Renal cortex interstitium (tissue), 11 donors: Measurements from ENCODE around the gene GJD4. TPM values are rescaled to one million over a fixed set of nuclear protein-coding genes. Genes with fewer than 3 reads are reported as not detected.

ENCODE experiments used
- DNase-seq, 11 donors: peaks; one replicate each; pipeline ENCODE4 v3.0.0-alpha.2; 2013; ENCODE audit warnings: low read depth in 9 of 11, low spot score in 4 of 11; ENCODE audit errors: extremely low read depth in 1 of 11
- polyA plus RNA-seq, 3 donors: library from polyadenylated mRNA; unstranded; fragments of 120-200 nt; gene quantifications; one replicate each; pipeline ENCODE4 v1.2.1, GENCODE V29; 2013; ENCODE audit not compliant: insufficient read length in 3 of 3

The GJD4 gene
- polyA plus RNA-seq, 3 donors, result 0.14 to 0.26 (median 0.17) TPM

DNA sequence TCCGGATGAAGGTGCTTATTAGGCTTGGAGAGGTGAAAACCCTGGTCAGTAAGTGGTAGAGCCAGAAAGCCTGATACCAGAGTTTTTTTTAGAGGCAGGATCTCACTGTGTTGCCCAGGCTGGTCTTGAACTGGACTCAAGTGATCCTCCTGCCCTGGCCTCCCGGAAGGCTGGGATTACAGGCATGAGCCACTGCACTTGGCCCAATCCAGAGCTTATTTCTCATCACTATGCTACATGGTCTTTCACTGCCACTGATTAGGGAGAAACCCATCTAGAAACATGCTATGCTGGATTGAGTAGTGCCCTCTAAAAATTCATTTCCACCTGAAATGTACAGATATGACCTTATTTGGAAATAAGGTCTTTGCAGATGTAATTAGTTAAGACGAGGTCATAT, 28.4 kb upstream of the GJD4 start:
- DNase-seq, result no peak

DNA sequence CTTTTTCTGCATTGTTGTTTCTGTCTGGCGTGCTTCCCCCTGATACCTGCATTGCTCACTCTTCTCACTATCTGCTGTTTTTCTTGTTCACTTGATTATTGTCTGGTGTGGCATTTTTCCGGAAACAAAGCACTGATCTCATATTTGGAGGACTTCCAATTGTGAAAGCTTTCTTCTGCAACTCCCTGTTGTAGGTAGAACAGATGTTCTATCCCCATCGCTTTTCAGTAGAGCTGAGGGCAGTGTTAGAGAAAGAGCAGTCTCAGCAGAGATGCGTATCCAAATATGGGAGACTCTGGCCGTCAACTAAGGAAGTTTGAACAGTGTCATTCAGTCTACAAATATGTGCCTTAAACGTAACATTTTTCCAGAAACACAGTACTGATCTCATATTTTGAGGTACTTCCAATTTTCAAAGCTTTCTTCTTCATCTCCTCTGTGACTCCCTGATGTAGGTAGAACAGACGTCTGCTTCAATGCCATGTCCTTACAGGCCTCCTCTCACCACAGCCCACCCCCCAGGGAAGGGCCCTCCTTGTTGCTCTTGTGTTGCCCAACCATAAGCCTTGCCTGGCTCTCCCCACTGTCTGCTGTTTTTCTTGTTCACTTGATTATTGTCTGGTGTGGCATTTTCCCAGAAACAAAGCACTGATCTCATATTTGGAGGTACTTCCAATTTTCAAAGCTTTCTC, 27.1 kb upstream of the GJD4 start:
- no peak for DNase-seq

DNA sequence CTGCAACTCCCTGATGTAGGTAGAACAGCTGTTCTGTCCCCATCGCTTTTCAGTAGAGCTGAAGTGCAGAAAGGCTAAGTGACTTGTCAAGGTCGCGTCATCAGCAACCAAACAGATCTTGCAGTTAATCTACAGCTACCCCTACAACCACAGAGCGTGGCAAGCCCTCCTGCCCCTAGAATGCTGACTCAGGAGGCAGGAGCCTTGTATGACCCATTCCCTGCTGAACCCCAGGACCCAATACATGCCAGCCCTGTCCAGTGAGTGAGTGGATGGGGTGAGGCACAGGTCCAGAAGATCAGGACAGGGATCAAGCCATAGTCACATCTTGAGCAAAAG, 26.6 kb upstream of the GJD4 start:
- no peak for DNase-seq

DNA sequence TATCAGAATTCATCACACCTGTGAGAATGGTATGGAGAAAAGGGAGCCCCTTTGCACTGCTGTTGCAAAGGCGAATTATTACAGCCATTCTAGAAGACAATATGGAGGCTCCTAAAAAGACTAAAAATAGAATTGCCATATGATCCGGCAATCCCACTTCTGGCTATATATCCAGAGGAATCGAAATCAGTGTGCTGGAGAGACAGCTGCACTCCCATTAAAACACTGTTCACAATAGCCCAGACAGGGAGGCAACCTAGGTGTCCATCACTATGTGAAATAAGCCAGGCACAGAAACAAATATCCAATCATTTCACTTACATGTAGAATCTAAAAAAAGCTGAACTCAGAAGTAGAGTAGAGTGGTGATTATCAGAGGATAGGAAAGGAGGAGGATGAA, 26.0 kb upstream of the GJD4 start:
- no peak for DNase-seq

DNA sequence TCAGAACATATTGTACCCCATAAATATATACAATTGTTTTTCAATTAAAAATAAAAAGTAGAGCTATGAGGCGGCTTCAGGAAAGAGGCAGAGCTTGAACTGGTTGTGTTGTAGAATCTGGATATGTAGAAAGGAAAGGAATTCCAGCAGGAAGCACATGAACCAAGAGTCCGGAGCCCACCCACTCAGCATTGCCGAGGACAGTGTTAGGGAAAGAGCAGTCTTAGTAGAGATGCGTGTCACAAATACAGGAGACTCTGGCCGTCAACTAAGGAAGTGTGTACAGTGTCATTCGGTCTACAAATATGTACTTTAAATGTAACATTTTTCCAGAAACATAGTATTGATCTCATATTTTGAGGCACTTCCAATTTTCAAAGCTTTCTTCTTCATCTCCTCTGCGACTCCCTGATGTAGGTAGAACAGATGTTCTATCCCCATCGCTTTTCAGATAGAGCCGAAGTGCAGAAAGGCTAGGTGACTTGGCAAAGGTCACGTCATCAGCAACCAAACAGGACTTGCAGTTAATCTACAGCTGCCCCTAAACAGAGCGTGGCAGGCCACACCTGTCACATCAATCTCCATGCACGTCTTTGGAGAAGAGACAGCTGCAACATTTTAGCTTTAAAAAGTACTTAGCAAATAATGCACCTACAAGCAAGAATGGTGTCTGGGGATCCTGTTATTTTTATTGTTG, 25.3 kb upstream of the GJD4 start:
- DNase-seq, result no peak

DNA sequence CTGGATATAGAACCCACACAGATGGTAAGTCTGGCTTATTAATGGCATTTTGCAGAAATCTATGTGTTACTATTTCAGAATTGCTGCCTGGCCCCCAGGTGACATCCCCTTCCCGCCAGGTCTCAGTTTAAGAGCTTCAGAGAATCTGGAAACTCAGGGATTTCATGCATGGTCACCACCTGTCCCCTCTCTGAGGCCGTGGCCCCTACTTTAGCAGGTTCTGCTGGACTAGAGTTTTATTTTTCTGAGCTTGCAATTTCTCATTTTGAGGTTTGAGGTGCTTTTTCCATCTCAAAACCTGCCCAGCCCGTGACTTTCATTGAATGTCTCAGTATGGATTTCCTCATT, 24.7 kb upstream of the GJD4 start:
- DNase-seq, result no peak

DNA sequence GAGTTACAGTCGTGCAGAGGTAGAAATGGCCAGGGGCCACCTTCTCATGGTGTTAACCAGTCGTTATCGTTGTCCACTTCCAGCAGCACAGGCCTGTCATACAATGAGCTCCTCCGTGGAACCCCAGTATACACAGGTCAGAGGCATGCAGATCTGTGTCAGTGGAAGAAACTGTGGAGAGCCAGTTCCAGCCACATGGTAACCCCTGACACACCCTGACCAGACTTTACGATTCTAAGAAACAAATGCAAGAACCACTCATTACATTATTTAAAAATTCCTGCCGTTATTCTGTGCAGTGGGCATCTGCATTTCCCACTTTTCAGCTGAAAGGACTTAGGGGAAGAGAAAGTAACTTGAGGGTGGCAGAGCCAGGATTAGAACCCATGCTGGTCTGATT, 23.5 kb upstream of the GJD4 start:
- no peak for DNase-seq

DNA sequence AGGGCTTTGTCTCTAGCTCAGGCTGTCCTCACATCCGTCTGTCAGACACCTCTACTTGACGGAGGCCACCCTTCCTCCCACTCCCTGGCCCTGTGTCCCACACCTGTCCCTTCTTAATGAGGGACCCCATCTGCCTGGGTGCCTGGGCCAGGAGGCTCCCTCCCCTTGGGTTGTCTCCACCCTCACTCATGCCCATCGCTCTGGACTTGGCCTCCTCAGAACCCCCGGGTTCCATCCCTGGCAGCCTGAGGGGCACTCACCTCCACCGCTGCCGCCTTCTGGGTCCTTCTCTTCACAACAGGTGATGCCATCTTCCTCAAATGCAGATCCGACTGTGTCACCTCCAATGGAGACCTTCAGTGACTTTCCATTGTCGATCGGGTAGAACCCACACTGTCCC, 20.2 kb upstream of the GJD4 start:
- DNase-seq, result no peak

DNA sequence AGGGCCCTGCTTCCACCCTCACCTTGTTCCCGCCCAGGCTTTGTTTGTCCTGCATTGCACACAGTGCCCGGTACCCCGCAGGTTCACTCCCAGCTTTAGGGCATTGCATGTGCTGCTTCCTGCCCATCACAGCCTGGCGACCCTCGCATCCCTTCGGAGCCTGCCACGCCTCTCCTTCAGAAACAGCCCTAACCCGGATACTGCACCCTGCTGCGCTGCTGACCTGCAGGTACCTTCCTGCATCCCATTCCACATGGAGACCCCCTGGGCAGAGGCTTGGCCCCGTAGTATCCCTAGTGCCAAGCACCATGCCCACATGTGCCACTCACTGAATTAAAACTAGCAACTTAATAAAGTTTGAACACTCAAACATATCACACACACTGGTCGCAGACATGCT, 19.8 kb upstream of the GJD4 start:
- no peak for DNase-seq

DNA sequence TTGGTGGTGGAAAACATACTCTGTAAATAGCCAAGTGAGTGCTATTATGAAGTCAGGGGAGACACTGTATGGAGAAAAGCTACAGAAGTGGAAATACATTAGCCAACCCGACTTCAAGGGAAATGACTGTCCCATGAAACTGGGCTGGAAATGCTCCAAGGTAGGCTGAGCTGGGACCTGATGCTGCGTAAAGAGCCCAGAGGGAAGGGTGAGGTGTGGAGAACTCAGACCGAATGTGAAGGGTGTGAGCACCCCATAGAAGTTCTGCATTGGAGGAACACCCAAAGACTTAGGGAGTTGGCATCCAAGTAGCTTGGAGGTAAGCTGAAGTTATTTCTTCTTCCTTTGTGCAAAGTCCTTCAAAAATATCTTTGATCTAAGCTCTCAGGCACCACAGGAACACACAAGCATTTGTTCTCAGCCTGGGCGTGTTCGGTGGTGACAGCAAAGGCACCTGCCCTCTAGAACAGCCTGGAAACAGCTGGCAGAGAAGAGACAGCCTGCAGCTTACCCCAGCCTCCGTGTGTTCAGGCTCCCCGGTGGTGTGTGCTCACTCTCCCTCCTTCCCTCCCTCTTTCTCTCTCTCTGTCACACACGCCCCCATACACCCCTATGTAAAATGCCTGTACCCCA, 19.1 kb upstream of the GJD4 start:
- no peak for DNase-seq

DNA sequence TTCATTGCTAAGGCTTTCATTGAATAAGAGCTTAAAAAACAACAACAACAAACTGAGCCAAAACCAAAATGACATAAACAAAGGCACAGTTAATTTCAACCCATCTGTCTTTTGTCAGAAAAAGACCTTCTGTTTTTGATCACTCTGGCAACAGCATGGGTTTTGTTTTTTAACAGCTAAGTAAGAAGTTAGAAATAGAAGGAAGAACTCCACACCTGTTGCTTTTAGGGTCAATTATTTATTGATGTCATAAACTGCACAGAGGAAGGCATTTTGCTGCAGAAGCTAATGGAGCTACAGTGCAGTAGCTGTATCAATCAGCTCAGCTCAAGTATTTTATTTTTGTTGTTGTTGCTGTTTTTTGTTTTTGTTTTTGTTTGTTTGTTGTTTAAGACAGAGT, 16.3 kb upstream of the GJD4 start:
- no peak for DNase-seq

DNA sequence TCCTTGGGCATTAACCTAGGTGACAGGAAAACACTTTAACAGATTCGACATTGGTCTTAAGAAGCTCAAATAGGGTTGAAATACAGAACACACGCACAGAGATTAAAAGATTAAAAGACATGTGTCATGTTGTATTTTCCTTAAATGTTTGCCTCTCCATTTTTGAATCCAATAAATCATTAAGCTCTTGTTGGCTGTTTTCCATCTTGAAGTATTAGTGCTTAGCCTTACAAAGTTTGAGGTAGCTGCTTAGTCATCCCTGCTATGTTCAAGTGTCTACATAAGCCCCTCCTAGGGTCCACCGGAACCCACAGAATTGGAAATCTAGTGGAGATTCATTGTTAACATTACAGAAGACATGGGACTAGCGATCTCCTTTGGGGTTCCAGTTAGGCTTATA, 12.7 kb upstream of the GJD4 start:
- no peak for DNase-seq

DNA sequence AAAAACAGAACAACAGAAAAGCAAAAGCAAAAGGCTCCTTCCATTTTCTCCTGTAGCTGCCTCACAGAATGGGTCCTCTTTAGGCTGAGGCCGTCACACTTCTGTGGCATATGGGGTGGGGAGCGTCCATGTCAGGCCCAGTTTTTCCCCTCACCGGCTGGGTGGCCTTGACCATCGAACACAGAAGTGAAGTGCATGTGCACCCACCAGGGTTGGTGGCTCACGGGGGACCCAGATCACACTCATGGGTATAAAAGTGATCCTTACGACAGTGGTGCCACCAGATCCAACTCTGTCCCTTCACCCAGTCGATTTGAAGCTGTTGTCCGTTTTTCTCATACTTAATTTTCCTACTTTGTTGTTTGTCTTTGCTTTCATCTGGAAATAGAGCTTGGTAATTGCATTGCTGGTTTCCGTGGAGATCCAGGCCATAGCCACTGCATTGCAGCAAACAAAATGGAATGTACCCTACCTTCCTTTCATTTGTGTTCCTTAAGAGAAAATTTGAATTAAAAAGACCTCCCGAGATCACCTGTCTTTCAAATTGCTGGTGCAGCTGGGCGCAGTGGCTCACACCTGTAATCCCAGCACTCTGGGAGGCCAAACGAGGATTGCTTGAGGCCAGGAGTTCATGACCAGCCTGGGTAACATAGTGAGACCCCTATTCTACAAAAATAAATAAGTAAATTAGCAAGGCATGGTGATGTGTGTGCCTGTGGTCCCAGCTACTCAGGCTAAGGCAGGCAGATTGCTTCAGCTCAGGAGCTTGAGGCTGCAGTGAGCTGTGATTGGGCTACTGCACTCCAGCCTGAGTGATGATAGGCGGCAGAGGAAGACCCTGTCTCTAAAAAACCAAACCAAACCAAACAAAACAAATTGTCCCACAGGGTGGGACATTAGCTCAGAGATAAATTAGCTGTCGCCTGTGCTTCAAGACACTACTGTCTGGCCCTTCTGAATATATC, 10.7 kb upstream of the GJD4 start:
- DNase-seq, result no peak

DNA sequence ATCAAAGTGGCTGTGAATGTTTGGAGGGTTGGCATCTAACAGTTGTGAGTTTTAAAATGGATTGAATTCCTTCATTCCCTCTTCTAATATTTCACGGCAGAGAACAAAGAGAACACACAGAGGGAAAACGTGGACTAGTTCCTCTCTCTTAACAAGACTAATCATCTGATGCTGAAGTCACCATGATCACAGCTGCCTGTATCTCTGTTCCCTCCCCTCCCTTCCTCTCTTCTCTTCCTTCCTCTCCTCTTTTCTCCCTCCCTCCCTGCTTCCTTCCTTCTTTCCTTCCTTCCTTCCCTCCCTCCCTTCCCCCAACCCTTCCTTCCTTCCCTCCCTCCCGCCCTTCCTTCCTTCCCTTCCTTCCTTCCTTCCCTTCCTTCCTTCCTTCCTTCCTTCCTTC, 10.0 kb upstream of the GJD4 start:
- DNase-seq, result no peak

DNA sequence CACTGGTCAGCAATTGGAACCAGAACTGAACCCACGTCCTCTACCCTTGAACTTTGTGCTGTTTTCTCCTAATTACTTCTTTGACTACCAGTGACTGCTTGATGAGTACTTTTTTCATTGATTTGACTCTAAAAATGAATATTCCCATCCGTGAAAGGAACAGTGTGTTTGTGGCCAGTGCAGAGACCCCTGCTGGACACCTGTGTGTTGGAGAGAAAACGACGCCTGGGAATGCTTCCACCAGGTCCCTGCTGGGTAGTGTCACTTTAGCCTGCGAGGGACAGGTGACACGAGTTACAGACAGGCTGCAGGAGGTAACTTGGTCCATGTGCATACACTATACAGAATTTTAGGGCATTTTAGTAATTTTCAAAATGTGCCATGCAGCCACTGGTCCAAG, 6.8 kb upstream of the GJD4 start:
- no peak for DNase-seq

DNA sequence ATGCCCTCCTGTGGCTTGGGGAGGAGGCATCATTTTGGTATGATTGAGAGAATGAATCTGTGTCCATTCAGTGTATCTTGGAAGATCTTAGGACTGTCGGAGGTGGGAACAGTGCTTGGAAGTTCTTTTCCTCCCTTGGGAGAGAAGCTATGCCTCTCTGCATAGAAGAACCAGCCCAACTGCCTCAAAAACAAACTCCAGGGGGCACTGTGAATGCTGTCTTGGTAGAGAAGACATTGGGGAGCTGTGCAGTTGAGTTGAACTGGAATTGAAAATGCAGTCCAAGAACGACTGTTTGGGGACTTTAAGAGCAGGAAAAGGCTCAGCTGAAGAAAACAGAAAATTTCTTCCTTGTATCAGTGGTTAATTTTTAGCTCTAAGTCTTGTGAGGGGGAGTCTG, 4.9 kb upstream of the GJD4 start:
- DNase-seq, result no peak

DNA sequence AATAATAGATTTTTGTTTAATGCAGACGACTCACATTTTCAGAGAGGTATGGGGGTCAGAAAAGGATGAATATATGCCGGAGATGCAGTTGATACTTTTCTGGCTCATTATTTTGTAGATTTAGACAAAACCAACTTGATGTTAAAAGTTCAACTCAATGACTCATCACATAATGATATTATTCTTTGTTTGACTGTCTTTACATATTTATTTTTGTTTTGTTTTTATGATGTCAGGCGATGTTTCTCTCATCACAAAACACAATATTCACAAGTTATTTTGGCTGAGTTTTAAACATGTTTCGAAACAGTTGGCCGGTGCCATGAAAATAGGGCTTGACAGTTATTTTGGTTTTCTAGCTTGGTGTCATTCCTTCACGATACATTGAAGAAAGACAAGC, 1.3 kb downstream of the GJD4 start:
- DNase-seq, result no peak

DNA sequence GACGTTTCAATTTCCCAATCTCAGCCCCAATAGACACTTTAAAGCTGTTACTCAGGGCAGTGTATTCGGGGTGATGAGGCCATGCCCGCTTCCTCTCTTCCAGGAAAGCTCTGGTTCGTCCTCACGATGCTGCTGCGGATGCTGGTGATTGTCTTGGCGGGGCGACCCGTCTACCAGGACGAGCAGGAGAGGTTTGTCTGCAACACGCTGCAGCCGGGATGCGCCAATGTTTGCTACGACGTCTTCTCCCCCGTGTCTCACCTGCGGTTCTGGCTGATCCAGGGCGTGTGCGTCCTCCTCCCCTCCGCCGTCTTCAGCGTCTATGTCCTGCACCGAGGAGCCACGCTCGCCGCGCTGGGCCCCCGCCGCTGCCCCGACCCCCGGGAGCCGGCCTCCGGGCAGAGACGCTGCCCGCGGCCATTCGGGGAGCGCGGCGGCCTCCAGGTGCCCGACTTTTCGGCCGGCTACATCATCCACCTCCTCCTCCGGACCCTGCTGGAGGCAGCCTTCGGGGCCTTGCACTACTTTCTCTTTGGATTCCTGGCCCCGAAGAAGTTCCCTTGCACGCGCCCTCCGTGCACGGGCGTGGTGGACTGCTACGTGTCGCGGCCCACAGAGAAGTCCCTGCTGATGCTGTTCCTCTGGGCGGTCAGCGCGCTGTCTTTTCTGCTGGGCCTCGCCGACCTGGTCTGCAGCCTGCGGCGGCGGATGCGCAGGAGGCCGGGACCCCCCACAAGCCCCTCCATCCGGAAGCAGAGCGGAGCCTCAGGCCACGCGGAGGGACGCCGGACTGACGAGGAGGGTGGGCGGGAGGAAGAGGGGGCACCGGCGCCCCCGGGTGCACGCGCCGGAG, 2.6 kb downstream of the GJD4 start:
- DNase-seq, result peak in 1 of 11 donors; percentile 13

DNA sequence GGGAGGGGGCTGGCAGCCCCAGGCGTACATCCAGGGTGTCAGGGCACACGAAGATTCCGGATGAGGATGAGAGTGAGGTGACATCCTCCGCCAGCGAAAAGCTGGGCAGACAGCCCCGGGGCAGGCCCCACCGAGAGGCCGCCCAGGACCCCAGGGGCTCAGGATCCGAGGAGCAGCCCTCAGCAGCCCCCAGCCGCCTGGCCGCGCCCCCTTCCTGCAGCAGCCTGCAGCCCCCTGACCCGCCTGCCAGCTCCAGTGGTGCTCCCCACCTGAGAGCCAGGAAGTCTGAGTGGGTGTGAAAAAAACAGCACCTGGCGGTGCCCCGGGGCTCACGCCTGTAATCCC, 3.2 kb downstream of the GJD4 start:
- DNase-seq, result no peak
